HepG2 (cell line): Measurements from ENCODE around the gene SMG5. TPM values are rescaled to one million over a fixed set of nuclear protein-coding genes. Genes with fewer than 3 reads are reported as not detected.

Experiments used
- ARNTL ChIP-seq: sonication (generic); formaldehyde crosslinking; IDR thresholded peaks from 2 replicates; pipeline ENCODE4 v1.4.0; 2020; ENCODE audit warnings: mild to moderate bottlenecking, missing genetic modification reagents
- E2F5 ChIP-seq: sonication (generic); formaldehyde crosslinking; conservative IDR thresholded peaks from 2 replicates; pipeline ENCODE4 v1.4.0; 2020; ENCODE audit warnings: missing genetic modification reagents
- HNRNPK ChIP-seq: fragments of 200-400 bp; formaldehyde crosslinking; IDR thresholded peaks from 2 replicates; pipeline ENCODE4 v1.6.1; 2018; ENCODE audit warnings: low read length, low read depth, moderate library complexity, mild to moderate bottlenecking; ENCODE audit not compliant: poor library complexity, severe bottlenecking
- IRF9 ChIP-seq: sonication (generic); formaldehyde crosslinking; IDR thresholded peaks from 2 replicates; pipeline ENCODE4 v1.8.0; 2022; ENCODE audit warnings: missing genetic modification reagents, mild to moderate bottlenecking, borderline replicate concordance
- KDM4B ChIP-seq: sonication (generic); formaldehyde crosslinking; IDR thresholded peaks from 2 replicates; pipeline ENCODE4 v1.4.0; 2020; ENCODE audit warnings: missing genetic modification reagents
- LCORL ChIP-seq, 2 experiments: fragments of 450-650 bp in 1 of 2; sonication (generic) in 1 of 2; formaldehyde crosslinking in 1 of 2; IDR thresholded peaks; 2 replicates each; pipeline versions ENCODE4 v1.5.0 to v1.6.1; 2017 to 2020; ENCODE audit warnings: antibody characterized with exemption in 1 of 2, missing genetic modification reagents in 1 of 2
- MAFG ChIP-seq: sonication (generic); formaldehyde crosslinking; IDR thresholded peaks from 2 replicates; pipeline ENCODE4 v1.5.1; 2020; ENCODE audit warnings: mild to moderate bottlenecking, missing genetic modification reagents
- MIER2 ChIP-seq: IDR thresholded peaks from 2 replicates; pipeline ENCODE4 v1.6.1; 2016; ENCODE audit warnings: missing biosample characterization, missing genetic modification reagents
- MTA3 ChIP-seq: sonication (generic); formaldehyde crosslinking; IDR thresholded peaks from 2 replicates; pipeline ENCODE4 v1.4.0; 2020; ENCODE audit warnings: missing genetic modification reagents
- PHB2 ChIP-seq: fragments of 450-650 bp; IDR thresholded peaks from 2 replicates; pipeline ENCODE4 v1.6.1; 2018; ENCODE audit not compliant: partially characterized antibody
- PPARG ChIP-seq: conservative IDR thresholded peaks from 2 replicates; pipeline ENCODE4 v1.6.1; 2016; ENCODE audit warnings: missing biosample characterization, missing genetic modification reagents
- SP140L ChIP-seq: sonication (generic); formaldehyde crosslinking; IDR thresholded peaks from 2 replicates; pipeline ENCODE4 v1.4.0; 2020; ENCODE audit warnings: missing genetic modification reagents, borderline replicate concordance
- TBX3 ChIP-seq: fragments of 450-650 bp; IDR thresholded peaks from 2 replicates; pipeline ENCODE4 v1.6.1; 2017; ENCODE audit warnings: antibody characterized with exemption, mild to moderate bottlenecking, inconsistent platforms, borderline replicate concordance
- TGIF2 ChIP-seq: IDR thresholded peaks from 2 replicates; pipeline ENCODE4 v1.6.1; 2016; ENCODE audit warnings: control low read depth, missing compliant biosample characterization
- ZBTB33 ChIP-seq: sonication (generic); formaldehyde crosslinking; IDR thresholded peaks from 2 replicates; pipeline ENCODE4 v1.4.0; 2020; ENCODE audit warnings: missing genetic modification reagents
- ZFAT ChIP-seq: sonication (generic); formaldehyde crosslinking; conservative IDR thresholded peaks from 2 replicates; pipeline ENCODE4 v1.8.1; 2023; ENCODE audit warnings: missing genetic modification reagents, inconsistent platforms
- ZFP36L1 ChIP-seq: sonication (generic); formaldehyde crosslinking; IDR thresholded peaks from 2 replicates; pipeline ENCODE4 v1.8.0; 2022; ENCODE audit warnings: mild to moderate bottlenecking, missing genetic modification reagents, moderate library complexity
- ZNF18 ChIP-seq: sonication (generic); formaldehyde crosslinking; IDR thresholded peaks from 2 replicates; pipeline ENCODE4 v1.8.0; 2022; ENCODE audit warnings: mild to moderate bottlenecking, missing genetic modification reagents; ENCODE audit not compliant: insufficient replicate concordance
- ZNF564 ChIP-seq: sonication (generic); formaldehyde crosslinking; IDR thresholded peaks from 2 replicates; pipeline ENCODE4 v1.8.1; 2023; ENCODE audit warnings: mild to moderate bottlenecking, missing genetic modification reagents
- ZNF607 ChIP-seq: sonication (generic); formaldehyde crosslinking; IDR thresholded peaks from 2 replicates; pipeline ENCODE4 v1.5.1; 2020; ENCODE audit warnings: missing genetic modification reagents, mild to moderate bottlenecking, borderline replicate concordance
- ZNF614 ChIP-seq: IDR thresholded peaks from 2 replicates; pipeline ENCODE4 v1.6.1; 2018; ENCODE audit warnings: missing biosample characterization, missing genetic modification reagents, inconsistent platforms, borderline replicate concordance
- ZNF761 ChIP-seq: sonication (generic); formaldehyde crosslinking; conservative IDR thresholded peaks from 2 replicates; pipeline ENCODE4 v1.4.0; 2020; ENCODE audit warnings: mild to moderate bottlenecking, missing genetic modification reagents
- ZNF784 ChIP-seq: sonication (generic); formaldehyde crosslinking; IDR thresholded peaks from 2 replicates; pipeline ENCODE4 v1.5.1; 2020; ENCODE audit warnings: missing genetic modification reagents, mild to moderate bottlenecking, borderline replicate concordance
- polyA plus RNA-seq, 8 experiments: library from polyadenylated mRNA; depleted of rRNA in 3 of 8; stranded (reverse) in 7 of 8; unstranded in 1 of 8; fragments of >200 nt; fragmentation: Illumina TruSeq in 4 of 8; extraction: Trizol in 4 of 8; gene quantifications; 2 replicates each; pipeline versions ENCODE4 v1.2.1 to v1.2.3, GENCODE V29; 2011 to 2016; ENCODE audit warnings: low read depth in 4 of 8, missing spikeins in 1 of 8, mixed read lengths in 1 of 8; ENCODE audit not compliant: insufficient read depth in 1 of 8
- total RNA-seq, 5 experiments: library from RNA; depleted of rRNA; stranded (reverse); fragments of >200 nt; fragmentation: Illumina TruSeq; extraction: Trizol; gene quantifications; 2 replicates each; pipeline ENCODE4 v1.2.3, GENCODE V29; 2016; ENCODE audit warnings: low read depth in 1 of 5

Gene SMG5
- total and polyA plus RNA-seq, 2 of the 13 experiments (the other 11 are each of a cell fraction or from before 2014, with no cell fraction given): 50.5 to 84.0 TPM

GRCh38 chr1:156212833-156213643 lies 69.6 kb downstream of the SMG5 start, which contains the start of gene PMF1 (continued):
- TF ChIP-seq ZNF18 (CRISPR knock-in tag): peak; percentile 46
- no peak for TF ChIP-seq ZFAT (CRISPR knock-in tag)
- peak; percentile 28; the same call in 1 of the 2 replicates for TF ChIP-seq PPARG (CRISPR knock-in tag)
- TF ChIP-seq LCORL (IDR thresholded peaks at IDR 0.05): no peak
- peak; percentile 63 for TF ChIP-seq LCORL (CRISPR knock-in tag; IDR thresholded peaks at IDR 0.05)
- no peak for TF ChIP-seq TGIF2
- TF ChIP-seq ZNF761 (CRISPR knock-in tag): peak; percentile 58; the same call in 1 of the 2 replicates
- peak; percentile 56; the same call in 1 of the 2 replicates for TF ChIP-seq TBX3
- no peak for TF ChIP-seq MIER2 (CRISPR knock-in tag)
- TF ChIP-seq ZNF614 (CRISPR knock-in tag): no peak; the same call in 1 of the 2 replicates
- TF ChIP-seq ZBTB33 (CRISPR knock-in tag): peak; percentile 30; the same call in 1 of the 2 replicates
- no peak; the same call in 1 of the 2 replicates for TF ChIP-seq ZNF564 (CRISPR knock-in tag)
- no peak for TF ChIP-seq MAFG (CRISPR knock-in tag)
- peak; percentile 93; the same call in 1 of the 2 replicates for TF ChIP-seq IRF9 (CRISPR knock-in tag)
- no peak for TF ChIP-seq PHB2
- peak; percentile 58; the same call in 1 of the 2 replicates for TF ChIP-seq E2F5 (CRISPR knock-in tag)
- peak; percentile 88 for TF ChIP-seq ZFP36L1
- no peak for TF ChIP-seq SP140L
- TF ChIP-seq ZNF607 (CRISPR knock-in tag): peak; percentile 81
- peak; percentile 21; the same call in 1 of the 2 replicates for TF ChIP-seq ARNTL (CRISPR knock-in tag)
- no peak; the same call in 1 of the 2 replicates for TF ChIP-seq ZNF784
- TF ChIP-seq HNRNPK: no peak
- no peak; the same call in 1 of the 2 replicates for TF ChIP-seq KDM4B (CRISPR knock-in tag)
- TF ChIP-seq MTA3 (CRISPR knock-in tag): no peak
